Measurements from ENCODE around the gene ZFR.
"Not testable (repeated sequence)": the region's sequence is repeated elsewhere in the genome, so short reads cannot be mapped to it uniquely, and the experiment has no call there.

DNA sequence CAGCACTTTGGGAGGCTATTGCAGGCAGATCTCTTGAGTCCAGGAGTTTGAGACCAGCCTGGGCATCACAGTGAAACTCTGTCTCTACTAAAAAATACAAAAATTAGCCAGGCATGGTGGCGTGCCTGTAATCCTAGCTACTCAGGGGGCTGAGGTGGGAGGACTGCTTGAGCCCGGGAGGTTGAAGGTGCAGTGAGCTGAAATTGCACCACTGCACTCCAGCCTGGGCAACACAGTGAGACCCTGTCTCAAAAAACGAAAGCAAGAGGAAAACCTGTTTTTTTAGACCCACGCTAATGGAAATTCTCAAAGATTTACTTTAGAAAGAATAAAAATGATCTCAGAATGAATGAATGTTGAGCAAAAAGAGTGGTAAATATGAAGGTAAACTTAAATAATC is 13.7 kb downstream of the ZFR start:
- not testable (repeated sequence) for TF ChIP-seq POLR2A, TAF1, POLR2AphosphoS5 (IDR thresholded peaks at IDR 0.05; ENCODE audit: low read depth, low read length)

Measured in GM12891 (cell line).